Kidney epithelial cell (primary cell): ENCODE measurements around the gene PCP4. TPM values are rescaled to one million over a fixed set of nuclear protein-coding genes. Genes with fewer than 3 reads are reported as not detected.

ENCODE experiments used
- DNase-seq: peaks from one replicate; pipeline ENCODE4 v3.0.0-alpha.2; 2010; ENCODE audit warnings: low read depth
- H3K27me3 ChIP-seq: 2 replicates; pipeline ENCODE4 v1.6.0; 2011; ENCODE audit warnings: low read length; ENCODE audit not compliant: control insufficient read depth, insufficient read depth
- H3K36me3 ChIP-seq: 2 replicates; pipeline ENCODE4 v1.5.1; 2011; ENCODE audit warnings: low read length; ENCODE audit not compliant: control insufficient read depth, insufficient read depth
- H3K4me3 ChIP-seq: 2 replicates; pipeline ENCODE4 v1.5.1; 2011; ENCODE audit warnings: low read depth, mild to moderate bottlenecking, control low read depth, low read length
- CTCF ChIP-seq: IDR thresholded peaks from 2 replicates; pipeline ENCODE4 v1.5.1; 2011; ENCODE audit warnings: mild to moderate bottlenecking, moderate library complexity, low read length, control low read depth, inconsistent platforms; ENCODE audit not compliant: insufficient read depth, poor library complexity, severe bottlenecking
- total RNA-seq: library from RNA; depleted of rRNA; stranded (reverse); fragments of >200 nt; gene quantifications from 2 replicates; pipeline ENCODE4 v1.2.3, GENCODE V29; 2015

The PCP4 gene
- total RNA-seq, 1 donor from 2014 or later: 1.2 TPM

GRCh38 chr21:39976800-39977199 is 109.6 kb downstream of the PCP4 start:
- no peaks in the 10 kb centered on the region for H3K36me3 ChIP-seq
- H3K27me3 ChIP-seq: no peaks in the 10 kb centered on the region
- no peak overlapping the region for H3K4me3 ChIP-seq
- DNase-seq: no peak
- TF ChIP-seq CTCF: no peak

Other genes with a start within 250 kb of the PCP4 start
- 0.17 and 0.48 TPM in 2 replicates for gene IGSF5, start 122.3 kb upstream of the PCP4 start, total RNA-seq